Ishikawa (cell line): ENCODE measurements around the gene UBE3A.
A peak's percentile ranks its signal among the peaks of the same experiment; 100 is the strongest.

Experiments
- CEBPB ChIP-seq: IDR thresholded peaks from 2 replicates; pipeline ENCODE4 v1.6.1; 2012
- CREB1 ChIP-seq: IDR thresholded peaks from 2 replicates; pipeline ENCODE4 v1.6.1; 2012; ENCODE audit warnings: low read depth
- EGR1 ChIP-seq: IDR thresholded peaks from 2 replicates; pipeline ENCODE4 v1.6.1; 2012
- EP300 ChIP-seq: IDR thresholded peaks from 2 replicates; pipeline ENCODE4 v1.6.1; 2012; ENCODE audit warnings: borderline replicate concordance
- FOXM1 ChIP-seq: IDR thresholded peaks from 2 replicates; pipeline ENCODE4 v1.6.1; 2012; ENCODE audit warnings: low read depth, borderline replicate concordance
- MAX ChIP-seq: IDR thresholded peaks from 2 replicates; pipeline ENCODE4 v1.6.1; 2012
- NFIC ChIP-seq: IDR thresholded peaks from 2 replicates; pipeline ENCODE4 v1.6.1; 2012
- RAD21 ChIP-seq: IDR thresholded peaks from 2 replicates; pipeline ENCODE4 v1.6.1; 2012; ENCODE audit warnings: low read depth
- REST ChIP-seq: IDR thresholded peaks from 2 replicates; pipeline ENCODE4 v1.6.1; 2012; ENCODE audit warnings: low read depth, mild to moderate bottlenecking
- TAF1 ChIP-seq: IDR thresholded peaks from 2 replicates; pipeline ENCODE4 v1.6.1; 2012; ENCODE audit warnings: low read depth, mild to moderate bottlenecking
- TCF12 ChIP-seq: IDR thresholded peaks from 2 replicates; pipeline ENCODE4 v1.6.1; 2012; ENCODE audit warnings: low read depth
- TEAD4 ChIP-seq: IDR thresholded peaks from 2 replicates; pipeline ENCODE4 v1.6.1; 2012
- USF1 ChIP-seq: IDR thresholded peaks from 2 replicates; pipeline ENCODE4 v1.6.1; 2012
- YY1 ChIP-seq: IDR thresholded peaks from 2 replicates; pipeline ENCODE4 v1.6.1; 2012; ENCODE audit warnings: low read depth
- ZBTB7A ChIP-seq: IDR thresholded peaks from 2 replicates; pipeline ENCODE4 v1.6.1; 2012; ENCODE audit warnings: low read depth

The UBE3A gene

GRCh38 chr15:25438601-25439368, at the start of gene UBE3A:
UBE3A (minus strand) TSS chr15:25439024; CDS start chr15:25409107, 29,917 bp downstream.
- no peak for TF ChIP-seq USF1
- no peak for TF ChIP-seq FOXM1
- TF ChIP-seq EP300 = no peak
- no peak; the same call in 1 of the 2 replicates for TF ChIP-seq EGR1
- no peak for TF ChIP-seq ZBTB7A
- peak; percentile 87 for TF ChIP-seq YY1
- no peak for TF ChIP-seq CREB1
- TF ChIP-seq NFIC = no peak
- peak; percentile 92 for TF ChIP-seq TAF1
- 0 out of 2 replicates have a peak, but pooled peaks have one; percentile 20 for TF ChIP-seq TEAD4
- no peak for TF ChIP-seq TCF12
- no peak for TF ChIP-seq CEBPB
- TF ChIP-seq REST = no peak
- TF ChIP-seq MAX = no peak; the same call in 1 of the 2 replicates
- TF ChIP-seq RAD21 = peak; percentile 25; the same call in 1 of the 2 replicates

GRCh38 chr15:25487226-25487884, 48.5 kb upstream of the UBE3A start:
- TF ChIP-seq REST (no peak), ZBTB7A (no peak), EGR1 (no peak), EP300 (no peak), TCF12 (no peak), NFIC (no peak), USF1 (no peak), RAD21 (no peak), FOXM1 (no peak), MAX (no peak), YY1 (no peak), CREB1 (no peak), CEBPB (no peak), TAF1 (no peak), TEAD4 (no peak)

GRCh38 chr15:25486051-25486450, 47.2 kb upstream of the UBE3A start:
- TF ChIP-seq YY1 = no peak
- no peak for TF ChIP-seq EGR1
- TF ChIP-seq TAF1 = no peak
- no peak for TF ChIP-seq TEAD4
- no peak for TF ChIP-seq USF1
- TF ChIP-seq CEBPB = no peak
- no peak for TF ChIP-seq EP300
- no peak for TF ChIP-seq TCF12
- TF ChIP-seq MAX = no peak
- no peak for TF ChIP-seq CREB1
- TF ChIP-seq RAD21 = no peak
- TF ChIP-seq FOXM1 = no peak
- TF ChIP-seq NFIC = no peak
- no peak for TF ChIP-seq ZBTB7A
- TF ChIP-seq REST = no peak
